GM10248 (cell line): ENCODE data around the gene PPP1R9A.

ENCODE experiments used
- CTCF ChIA-PET: fragments of 300-600 bp; sonication (Branson Sonifier 250); formaldehyde crosslinking; extraction: SDS; loops from one replicate; lab custom pipeline; 2021; ENCODE audit warnings: antibody characterized with exemption; lab: Yijun Ruan, JAX
- POLR2A ChIA-PET: fragments of 350-650 bp; sonication (Branson Sonifier 250); formaldehyde crosslinking; extraction: SDS; loops from one replicate; lab custom pipeline; 2020; ENCODE audit warnings: antibody characterized with exemption; lab: Yijun Ruan, JAX
- DNase-seq: peaks from one replicate; pipeline ENCODE4 v3.0.0; 2012; ENCODE audit errors: extremely low spot score
- TF ChIP-seq, protein P1 (sequence below): IDR thresholded peaks from 2 replicates; pipeline ENCODE4 v1.5.1; 2012; ENCODE audit warnings: mild to moderate bottlenecking, low read depth; ENCODE audit errors: extremely low read depth, missing control alignments, control extremely low read depth

PPP1R9A gene

DNA sequence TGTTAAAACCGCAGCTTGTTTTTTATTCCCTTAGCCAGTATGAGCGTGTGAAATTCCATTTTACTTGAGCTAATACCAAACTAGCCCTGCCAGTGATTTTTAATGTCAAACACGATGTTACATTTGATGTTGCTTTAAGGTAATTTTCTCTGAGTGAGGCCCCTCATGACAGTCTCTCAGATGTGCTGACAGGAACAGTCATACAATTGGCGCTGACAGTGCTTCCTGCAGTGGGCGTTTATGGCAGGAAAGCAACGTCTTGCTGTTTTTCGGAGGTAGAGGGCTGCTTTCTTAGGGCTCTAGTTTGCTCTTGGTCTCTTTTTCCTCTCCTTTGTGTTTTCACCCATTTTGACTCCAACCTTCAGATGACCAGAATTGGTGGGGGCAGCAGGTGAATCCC is 397.6 kb downstream of the PPP1R9A start:
- ChIA-PET CTCF (interaction anchor here (1.6 kb wide), 1 partner anchor 33 kb away, joined by 4 read pairs; no protein-coding TSS in a partner anchor), POLR2A (no interaction called here)
- DNase-seq: no peak
- TF ChIP-seq, protein P1, sequence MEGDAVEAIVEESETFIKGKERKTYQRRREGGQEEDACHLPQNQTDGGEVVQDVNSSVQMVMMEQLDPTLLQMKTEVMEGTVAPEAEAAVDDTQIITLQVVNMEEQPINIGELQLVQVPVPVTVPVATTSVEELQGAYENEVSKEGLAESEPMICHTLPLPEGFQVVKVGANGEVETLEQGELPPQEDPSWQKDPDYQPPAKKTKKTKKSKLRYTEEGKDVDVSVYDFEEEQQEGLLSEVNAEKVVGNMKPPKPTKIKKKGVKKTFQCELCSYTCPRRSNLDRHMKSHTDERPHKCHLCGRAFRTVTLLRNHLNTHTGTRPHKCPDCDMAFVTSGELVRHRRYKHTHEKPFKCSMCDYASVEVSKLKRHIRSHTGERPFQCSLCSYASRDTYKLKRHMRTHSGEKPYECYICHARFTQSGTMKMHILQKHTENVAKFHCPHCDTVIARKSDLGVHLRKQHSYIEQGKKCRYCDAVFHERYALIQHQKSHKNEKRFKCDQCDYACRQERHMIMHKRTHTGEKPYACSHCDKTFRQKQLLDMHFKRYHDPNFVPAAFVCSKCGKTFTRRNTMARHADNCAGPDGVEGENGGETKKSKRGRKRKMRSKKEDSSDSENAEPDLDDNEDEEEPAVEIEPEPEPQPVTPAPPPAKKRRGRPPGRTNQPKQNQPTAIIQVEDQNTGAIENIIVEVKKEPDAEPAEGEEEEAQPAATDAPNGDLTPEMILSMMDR: no peak

DNA sequence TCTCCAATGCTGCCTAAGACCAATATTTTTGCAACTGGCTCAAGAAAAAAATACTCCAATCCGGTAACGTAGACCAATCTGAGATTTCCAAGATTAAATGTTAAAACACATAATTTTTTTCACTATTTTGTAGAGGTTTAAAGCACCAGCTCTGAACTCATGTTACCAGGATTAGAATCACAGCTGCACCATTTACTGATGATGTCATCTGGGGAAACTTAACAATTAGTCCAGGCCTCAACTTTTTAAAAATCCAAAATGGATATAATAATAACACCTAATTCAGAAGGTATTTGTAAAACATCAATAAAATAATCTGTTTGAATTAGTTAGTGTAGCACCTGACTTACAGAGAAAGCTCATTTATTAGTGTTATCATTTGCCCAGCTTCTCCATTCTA is 402.6 kb downstream of the PPP1R9A start:
- DNase-seq: no peak
- TF ChIP-seq, protein P1: no peak
- ChIA-PET POLR2A (no interaction called here), CTCF (interaction anchor here (0.9 to 2.1 kb wide), 5 partner anchors 9 to 1407 kb away, joined by 3 to 5 read pairs (median 3); no protein-coding TSS in a partner anchor)

DNA sequence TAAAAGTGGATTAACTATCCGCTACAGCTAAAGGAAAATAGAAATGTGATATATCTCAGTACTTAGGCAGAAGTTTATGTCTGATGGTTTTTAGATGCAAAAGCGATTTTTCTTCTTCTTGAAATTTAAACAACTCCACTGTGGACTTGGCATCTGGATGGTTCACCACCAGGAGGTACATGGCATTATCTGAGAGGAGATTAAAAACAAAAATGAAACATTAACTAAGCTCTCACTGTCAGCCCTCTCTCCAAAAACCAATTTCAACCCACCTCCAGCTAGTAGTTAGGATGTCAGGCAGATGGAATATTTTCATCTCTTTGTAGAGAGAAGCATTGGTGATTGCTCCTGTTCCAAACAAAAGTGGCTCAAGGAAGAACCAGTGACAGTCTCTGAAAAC is 404.0 kb downstream of the PPP1R9A start:
- ChIA-PET POLR2A (no interaction called here), CTCF (interaction anchor here (1.1 kb wide), 1 partner anchor 13 kb away, joined by 3 read pairs; the partner anchor contains the start of gene PON1)
- DNase-seq: no peak
- TF ChIP-seq, protein P1: no peak

DNA sequence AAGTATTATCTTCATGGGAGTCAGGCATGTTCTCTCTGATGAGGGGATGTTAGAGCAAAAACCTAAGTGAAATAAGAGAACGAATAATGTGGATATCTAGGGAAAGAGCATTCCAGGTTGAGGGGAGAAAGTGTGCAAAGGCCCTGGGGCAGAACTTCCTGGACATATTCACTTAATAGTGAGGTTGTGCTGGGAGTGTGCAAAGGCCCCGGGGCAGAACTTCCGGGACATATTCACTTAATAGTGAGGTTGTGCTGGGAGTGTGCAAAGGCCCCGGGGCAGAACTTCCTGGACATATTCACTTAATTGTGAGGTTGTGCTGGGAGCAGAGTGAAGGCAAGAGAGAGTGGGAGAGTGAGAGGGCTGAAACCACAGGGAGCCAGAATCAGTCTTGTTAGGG is 405.2 kb downstream of the PPP1R9A start:
- no peak for DNase-seq
- TF ChIP-seq, protein P1: no peak
- ChIA-PET CTCF (no interaction called here), POLR2A (no interaction called here)

DNA sequence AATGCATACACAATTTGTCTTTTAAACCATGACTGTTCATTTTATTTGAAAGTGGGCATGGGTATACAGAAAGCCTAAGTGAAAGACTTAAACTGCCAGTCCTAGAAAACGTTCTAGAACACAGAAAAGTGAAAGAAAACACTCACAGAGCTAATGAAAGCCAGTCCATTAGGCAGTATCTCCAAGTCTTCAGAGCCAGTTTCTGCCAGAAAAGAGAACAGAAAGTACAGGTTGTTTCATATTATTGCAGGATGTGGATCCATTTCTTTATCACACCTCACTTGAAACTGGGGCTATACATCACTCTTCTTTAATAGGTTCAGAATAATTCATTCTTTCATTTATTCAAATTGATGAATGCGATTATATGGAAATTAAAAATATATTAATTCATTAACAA is 409.2 kb downstream of the PPP1R9A start:
- POLR2A ChIA-PET: no interaction called here
- DNase-seq: no peak
- CTCF ChIA-PET: interaction anchor here (1.2 kb wide), 2 partner anchors 10 kb away, joined by 4 read pairs; no protein-coding TSS in a partner anchor
- TF ChIP-seq, protein P1: no peak

DNA sequence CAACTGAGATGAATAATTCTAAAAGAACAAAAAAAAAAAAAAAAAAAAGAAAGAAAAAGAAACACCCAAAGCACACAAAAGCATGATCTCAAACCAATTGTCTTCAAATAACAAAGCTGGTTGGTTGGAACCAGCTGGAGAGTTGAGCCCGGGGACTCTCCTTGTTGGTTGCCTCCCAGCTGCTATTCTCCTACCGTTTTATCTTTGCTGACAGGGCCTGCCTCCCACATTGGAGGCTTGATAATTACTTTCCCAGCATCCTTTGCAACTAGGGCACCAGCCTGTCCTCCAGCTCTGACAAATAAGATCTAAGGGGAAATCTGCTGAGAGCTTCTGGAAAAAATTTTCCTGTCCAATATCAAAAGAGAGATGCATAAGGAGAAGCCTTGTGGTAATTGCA is 410.2 kb downstream of the PPP1R9A start:
- DNase-seq: no peak
- ChIA-PET POLR2A (no interaction called here), CTCF (no interaction called here)
- TF ChIP-seq, protein P1: no peak
